HEK293 (cell line): ENCODE results near the gene STAC2.

Source experiments
- CTCF ChIA-PET: fragments of 350-600 bp; formaldehyde crosslinking; extraction: SDS; loops from one replicate; lab custom pipeline; 2021; ENCODE audit warnings: antibody characterized with exemption; lab: Yijun Ruan, JAX
- POLR2A ChIA-PET: fragments of 300-600 bp; formaldehyde crosslinking; extraction: SDS; loops from one replicate; lab custom pipeline; 2020; ENCODE audit warnings: antibody characterized with exemption, inconsistent platforms; lab: Yijun Ruan, JAX
- H3K27ac ChIP-seq: fragments of 200-500 bp; sonication (Bioruptor generic); 2 replicates; pipeline ENCODE4 v1.5.1; 2014; ENCODE audit warnings: low read depth, low read length, control low read depth, inconsistent platforms; ENCODE audit errors: extremely low read depth
- H3K36me3 ChIP-seq, 2 experiments: fragments of 200-500 bp in 1 of 2; sonication (Bioruptor generic) in 1 of 2; 1 replicate in 1 of 2; 2 replicates in 1 of 2; pipeline ENCODE4 v1.5.1; 2014 to 2017; ENCODE audit warnings: inconsistent platforms in 2 of 2, low read length in 2 of 2; ENCODE audit not compliant: control insufficient read depth in 2 of 2, insufficient read depth in 1 of 2
- H3K4me1 ChIP-seq: fragments of 200-500 bp; sonication (Bioruptor generic); 2 replicates; pipeline ENCODE4 v1.5.1; 2014; ENCODE audit warnings: mild to moderate bottlenecking, low read length, inconsistent platforms; ENCODE audit not compliant: control insufficient read depth, insufficient read depth
- H3K4me3 ChIP-seq: 2 replicates; pipeline ENCODE4 v1.5.1; 2011; ENCODE audit warnings: low read depth, mild to moderate bottlenecking, control low read depth, low read length, moderate library complexity
- H3K9me3 ChIP-seq: fragments of 200-500 bp; sonication (Bioruptor generic); 2 replicates; pipeline ENCODE4 v1.5.1; 2014; ENCODE audit warnings: low read depth, low read length, inconsistent platforms; ENCODE audit not compliant: control insufficient read depth, insufficient read depth
- EGR2 ChIP-seq: fragments of 450-650 bp; formaldehyde crosslinking; IDR thresholded peaks from 2 replicates; pipeline ENCODE4 v1.5.1; 2016; ENCODE audit warnings: low read depth, missing biosample characterization, missing genetic modification characterization
- GLIS1 ChIP-seq: fragments of 450-650 bp; formaldehyde crosslinking; IDR thresholded peaks from 2 replicates; pipeline ENCODE4 v1.5.1; 2016; ENCODE audit warnings: missing biosample characterization, missing genetic modification characterization
- GLIS2 ChIP-seq: fragments of 450-650 bp; formaldehyde crosslinking; IDR thresholded peaks from 2 replicates; pipeline ENCODE4 v1.5.1; 2016; ENCODE audit warnings: missing biosample characterization, missing genetic modification characterization
- MYNN ChIP-seq: fragments of 450-650 bp; formaldehyde crosslinking; IDR thresholded peaks from 2 replicates; pipeline ENCODE4 v1.5.1; 2016; ENCODE audit warnings: missing biosample characterization, missing genetic modification characterization, borderline replicate concordance
- PRDM1 ChIP-seq: fragments of 450-650 bp; formaldehyde crosslinking; IDR thresholded peaks from 2 replicates; pipeline ENCODE4; 2016; ENCODE audit warnings: missing biosample characterization, missing genetic modification characterization
- PRDM6 ChIP-seq: fragments of 450-650 bp; formaldehyde crosslinking; IDR thresholded peaks from 2 replicates; pipeline ENCODE4 v1.5.1; 2017; ENCODE audit warnings: missing biosample characterization, missing genetic modification characterization
- ZBTB11 ChIP-seq: fragments of 450-650 bp; formaldehyde crosslinking; conservative IDR thresholded peaks from 2 replicates; pipeline ENCODE4 v1.5.1; 2016; ENCODE audit warnings: low read depth, missing biosample characterization, missing genetic modification characterization
- ZBTB20 ChIP-seq: fragments of 450-650 bp; formaldehyde crosslinking; IDR thresholded peaks from 2 replicates; pipeline ENCODE4 v1.5.1; 2016; ENCODE audit warnings: missing biosample characterization, missing genetic modification characterization
- ZFHX2 ChIP-seq: fragments of 450-650 bp; formaldehyde crosslinking; conservative IDR thresholded peaks from 2 replicates; pipeline ENCODE4 v1.5.1; 2016; ENCODE audit warnings: missing biosample characterization, missing genetic modification characterization
- ZNF202 ChIP-seq: fragments of 450-650 bp; formaldehyde crosslinking; IDR thresholded peaks from 2 replicates; pipeline ENCODE4 v1.5.1; 2016; ENCODE audit warnings: missing biosample characterization, missing genetic modification characterization, borderline replicate concordance
- ZNF350 ChIP-seq: fragments of 450-650 bp; formaldehyde crosslinking; IDR thresholded peaks from 2 replicates; pipeline ENCODE4 v1.5.0; 2017; ENCODE audit warnings: missing biosample characterization, mild to moderate bottlenecking, missing genetic modification characterization
- ZNF354C ChIP-seq: fragments of 450-650 bp; formaldehyde crosslinking; IDR thresholded peaks from 2 replicates; pipeline ENCODE4 v1.5.1; 2016; ENCODE audit warnings: missing biosample characterization, missing genetic modification characterization, low read depth, borderline replicate concordance
- ZNF398 ChIP-seq: fragments of 450-650 bp; formaldehyde crosslinking; IDR thresholded peaks from 2 replicates; pipeline ENCODE4 v1.5.1; 2017; ENCODE audit warnings: missing biosample characterization, missing genetic modification characterization
- ZNF600 ChIP-seq: fragments of 450-650 bp; formaldehyde crosslinking; IDR thresholded peaks from 2 replicates; pipeline ENCODE4 v1.5.1; 2016; ENCODE audit warnings: missing biosample characterization, missing genetic modification characterization
- TF ChIP-seq, protein P1 (sequence below): fragments of 450-650 bp; formaldehyde crosslinking; IDR thresholded peaks from 2 replicates; pipeline ENCODE4 v1.5.1; 2016; ENCODE audit warnings: missing biosample characterization, missing genetic modification characterization
- TF ChIP-seq, protein P2 (sequence below): IDR thresholded peaks from 2 replicates; pipeline ENCODE4 v1.6.1; 2011; ENCODE audit warnings: mild to moderate bottlenecking, low read depth, low read length, borderline replicate concordance
- TF ChIP-seq, protein P3 (sequence below): fragments of 450-650 bp; formaldehyde crosslinking; IDR thresholded peaks from 2 replicates; pipeline ENCODE4 v1.5.1; 2017; ENCODE audit warnings: missing biosample characterization, missing genetic modification characterization

Gene STAC2

GRCh38 chr17:39230361-39230760 lies 4.6 kb upstream of the STAC2 start (continued):
- TF ChIP-seq, protein P1, sequence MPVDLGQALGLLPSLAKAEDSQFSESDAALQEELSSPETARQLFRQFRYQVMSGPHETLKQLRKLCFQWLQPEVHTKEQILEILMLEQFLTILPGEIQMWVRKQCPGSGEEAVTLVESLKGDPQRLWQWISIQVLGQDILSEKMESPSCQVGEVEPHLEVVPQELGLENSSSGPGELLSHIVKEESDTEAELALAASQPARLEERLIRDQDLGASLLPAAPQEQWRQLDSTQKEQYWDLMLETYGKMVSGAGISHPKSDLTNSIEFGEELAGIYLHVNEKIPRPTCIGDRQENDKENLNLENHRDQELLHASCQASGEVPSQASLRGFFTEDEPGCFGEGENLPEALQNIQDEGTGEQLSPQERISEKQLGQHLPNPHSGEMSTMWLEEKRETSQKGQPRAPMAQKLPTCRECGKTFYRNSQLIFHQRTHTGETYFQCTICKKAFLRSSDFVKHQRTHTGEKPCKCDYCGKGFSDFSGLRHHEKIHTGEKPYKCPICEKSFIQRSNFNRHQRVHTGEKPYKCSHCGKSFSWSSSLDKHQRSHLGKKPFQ (tag by site-specific recombination): no peak
- TF ChIP-seq, protein P2, sequence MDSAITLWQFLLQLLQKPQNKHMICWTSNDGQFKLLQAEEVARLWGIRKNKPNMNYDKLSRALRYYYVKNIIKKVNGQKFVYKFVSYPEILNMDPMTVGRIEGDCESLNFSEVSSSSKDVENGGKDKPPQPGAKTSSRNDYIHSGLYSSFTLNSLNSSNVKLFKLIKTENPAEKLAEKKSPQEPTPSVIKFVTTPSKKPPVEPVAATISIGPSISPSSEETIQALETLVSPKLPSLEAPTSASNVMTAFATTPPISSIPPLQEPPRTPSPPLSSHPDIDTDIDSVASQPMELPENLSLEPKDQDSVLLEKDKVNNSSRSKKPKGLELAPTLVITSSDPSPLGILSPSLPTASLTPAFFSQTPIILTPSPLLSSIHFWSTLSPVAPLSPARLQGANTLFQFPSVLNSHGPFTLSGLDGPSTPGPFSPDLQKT: no peak
- TF ChIP-seq MYNN (tag by site-specific recombination) (no peak), ZNF350 (no peak)
- TF ChIP-seq, protein P3, sequence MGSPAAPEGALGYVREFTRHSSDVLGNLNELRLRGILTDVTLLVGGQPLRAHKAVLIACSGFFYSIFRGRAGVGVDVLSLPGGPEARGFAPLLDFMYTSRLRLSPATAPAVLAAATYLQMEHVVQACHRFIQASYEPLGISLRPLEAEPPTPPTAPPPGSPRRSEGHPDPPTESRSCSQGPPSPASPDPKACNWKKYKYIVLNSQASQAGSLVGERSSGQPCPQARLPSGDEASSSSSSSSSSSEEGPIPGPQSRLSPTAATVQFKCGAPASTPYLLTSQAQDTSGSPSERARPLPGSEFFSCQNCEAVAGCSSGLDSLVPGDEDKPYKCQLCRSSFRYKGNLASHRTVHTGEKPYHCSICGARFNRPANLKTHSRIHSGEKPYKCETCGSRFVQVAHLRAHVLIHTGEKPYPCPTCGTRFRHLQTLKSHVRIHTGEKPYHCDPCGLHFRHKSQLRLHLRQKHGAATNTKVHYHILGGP (tag by site-specific recombination): no peak

DNA sequence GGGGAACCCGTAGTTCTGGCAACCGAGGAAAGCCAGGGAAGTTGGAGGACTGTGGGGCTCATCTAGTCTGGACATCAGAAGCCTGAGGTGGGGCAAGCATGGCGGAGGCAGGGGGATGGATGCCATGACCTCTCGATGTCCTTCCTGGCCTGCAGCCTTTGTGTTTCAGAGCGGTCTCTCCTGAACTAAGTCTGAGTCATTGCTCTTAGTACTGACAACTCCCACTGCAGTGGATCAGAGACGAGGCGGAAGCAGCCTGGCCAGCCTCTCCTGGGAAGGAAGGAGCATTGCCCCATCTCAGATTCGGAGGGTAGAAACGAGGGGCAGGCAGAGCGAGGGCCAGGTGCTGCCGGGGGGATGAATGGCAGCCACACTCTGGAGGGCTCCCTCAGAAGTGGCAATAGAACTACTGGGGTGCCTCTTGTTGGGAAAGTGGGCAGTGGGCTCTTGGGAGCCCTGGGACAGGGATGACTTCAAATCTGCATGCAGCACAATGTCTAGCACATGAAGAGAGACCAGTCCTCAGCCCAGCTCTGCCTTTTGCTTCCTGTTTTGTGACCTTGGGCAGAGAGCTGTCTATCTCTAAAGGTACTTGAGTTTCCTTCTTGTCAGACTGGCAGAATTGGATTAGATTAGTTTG lies 3.6 kb upstream of the STAC2 start:
- no peak overlapping the region for H3K27ac ChIP-seq
- POLR2A ChIA-PET: interaction anchor here (0.6 kb wide), 1 partner anchor 217 kb away, joined by 3 read pairs; no protein-coding TSS in a partner anchor
- TF ChIP-seq ZNF202 (no peak), ZNF600 (tag by site-specific recombination) (0 out of 2 replicates have a peak, but pooled peaks have one; percentile 33), ZBTB20 (tag by site-specific recombination) (peak; percentile 64; the same call in 1 of the 2 replicates), PRDM6 (tag by site-specific recombination) (no peak)
- TF ChIP-seq, all 188 proteins: peak for 2
- Histone ChIP-seq H3K4me1 (peaks cover 13% of the 10 kb centered on the region), H3K4me3 (no peak overlapping the region), H3K9me3 (no peaks in the 10 kb centered on the region), H3K36me3 (no peaks in the 10 kb centered on the region)
- CTCF ChIA-PET: interaction anchor here (0.7 to 20.9 kb wide), 4 partner anchors 11 to 385 kb away, joined by 4 to 733 read pairs (median 78); partner anchors contain the start of gene RPL19

DNA sequence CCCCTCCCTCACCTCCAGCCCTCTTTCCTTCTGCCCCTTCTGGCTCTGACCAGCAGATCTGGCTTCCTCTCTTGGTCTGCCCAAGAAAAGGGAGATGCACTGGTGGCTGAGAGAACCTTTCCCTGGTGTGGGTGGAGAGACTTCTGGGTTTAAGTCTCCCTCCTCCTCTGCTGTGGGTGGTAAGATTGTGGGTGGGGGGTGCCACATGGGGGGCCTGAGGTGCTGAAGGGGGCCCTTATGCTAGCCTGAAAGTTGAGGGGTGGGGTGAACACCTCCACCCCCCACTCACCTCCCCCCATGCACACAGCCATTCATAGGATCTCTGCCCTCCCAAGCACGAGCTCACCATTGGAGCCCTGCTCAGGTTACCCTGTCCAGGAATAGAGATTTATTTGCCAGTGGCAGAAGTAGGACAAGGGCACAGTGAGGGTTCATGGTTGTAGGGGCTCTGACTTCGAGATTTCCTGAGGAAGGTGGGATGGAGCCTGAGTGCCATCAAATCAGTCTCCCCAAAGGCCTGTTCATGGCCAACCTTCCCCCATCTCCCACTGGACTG lies 1.7 kb upstream of the STAC2 start:
- Histone ChIP-seq H3K4me1 (peaks cover 13% of the 10 kb centered on the region), H3K9me3 (no peaks in the 10 kb centered on the region), H3K36me3 (no peaks in the 10 kb centered on the region), H3K4me3 (no peak overlapping the region), H3K27ac (no peak overlapping the region)
- ChIA-PET CTCF (interaction anchor here (0.5 to 9.1 kb wide), 5 partner anchors 13 to 245 kb away, joined by 3 to 151 read pairs (median 3); partner anchors contain the start of gene RPL19), POLR2A (interaction anchor here (0.7 to 0.8 kb wide), 2 partner anchors 27 to 433 kb away, joined by 7 to 8 read pairs; partner anchors contain the start of gene RPL19)
- TF ChIP-seq GLIS2 (tag by site-specific recombination) (peak; percentile 35; the same call in 1 of the 2 replicates), PRDM1 (tag by site-specific recombination) (no peak), GLIS1 (tag by site-specific recombination) (peak; percentile 86), ZFHX2 (tag by site-specific recombination) (peak; percentile 84), EGR2 (peak; percentile 75), ZNF398 (peak; percentile 41; the same call in 1 of the 2 replicates), ZNF354C (tag by site-specific recombination) (no peak), ZBTB11 (tag by site-specific recombination) (no peak)
